DND-41 (cell line): ENCODE measurements around the gene CIRBP.

Source experiments
- EZH2 ChIP-seq: IDR thresholded peaks from 3 replicates; pipeline ENCODE4 v1.6.1; 2012; ENCODE audit warnings: borderline replicate concordance, low read depth, mild to moderate bottlenecking, moderate library complexity, low read length, inconsistent platforms; ENCODE audit not compliant: severe bottlenecking
- TF ChIP-seq, protein P1 (sequence below): IDR thresholded peaks from 2 replicates; pipeline ENCODE4 v1.5.1; 2012; ENCODE audit warnings: borderline replicate concordance, low read length, moderate library complexity, mild to moderate bottlenecking; ENCODE audit not compliant: poor library complexity, severe bottlenecking; ENCODE audit errors: extremely low read depth

DNA sequence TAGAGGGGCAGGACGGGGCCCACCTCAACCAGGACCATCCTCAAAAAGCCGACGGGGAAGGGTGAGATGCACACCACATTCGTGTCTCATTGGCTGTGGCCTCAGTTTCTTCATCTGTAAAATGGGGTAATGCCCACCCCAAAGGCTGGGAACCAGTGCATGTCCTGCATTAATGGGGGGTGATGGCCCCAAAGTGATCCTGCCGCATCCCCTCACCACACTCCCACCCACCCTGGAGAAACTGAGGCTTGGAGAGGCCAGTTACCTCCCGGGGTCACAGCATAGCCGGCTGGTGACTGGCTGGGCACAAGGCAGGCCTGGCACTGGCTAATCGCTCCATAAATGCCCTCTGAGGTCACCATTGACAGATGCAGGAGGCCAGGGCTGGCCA is 21.4 kb upstream of the CIRBP start:
- TF ChIP-seq, protein P1, sequence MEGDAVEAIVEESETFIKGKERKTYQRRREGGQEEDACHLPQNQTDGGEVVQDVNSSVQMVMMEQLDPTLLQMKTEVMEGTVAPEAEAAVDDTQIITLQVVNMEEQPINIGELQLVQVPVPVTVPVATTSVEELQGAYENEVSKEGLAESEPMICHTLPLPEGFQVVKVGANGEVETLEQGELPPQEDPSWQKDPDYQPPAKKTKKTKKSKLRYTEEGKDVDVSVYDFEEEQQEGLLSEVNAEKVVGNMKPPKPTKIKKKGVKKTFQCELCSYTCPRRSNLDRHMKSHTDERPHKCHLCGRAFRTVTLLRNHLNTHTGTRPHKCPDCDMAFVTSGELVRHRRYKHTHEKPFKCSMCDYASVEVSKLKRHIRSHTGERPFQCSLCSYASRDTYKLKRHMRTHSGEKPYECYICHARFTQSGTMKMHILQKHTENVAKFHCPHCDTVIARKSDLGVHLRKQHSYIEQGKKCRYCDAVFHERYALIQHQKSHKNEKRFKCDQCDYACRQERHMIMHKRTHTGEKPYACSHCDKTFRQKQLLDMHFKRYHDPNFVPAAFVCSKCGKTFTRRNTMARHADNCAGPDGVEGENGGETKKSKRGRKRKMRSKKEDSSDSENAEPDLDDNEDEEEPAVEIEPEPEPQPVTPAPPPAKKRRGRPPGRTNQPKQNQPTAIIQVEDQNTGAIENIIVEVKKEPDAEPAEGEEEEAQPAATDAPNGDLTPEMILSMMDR = no peak
- no peak for TF ChIP-seq EZH2
